Thoracic aorta (tissue), 2 donors: Measurements from ENCODE around the gene ISOC2. TPM values are rescaled to one million over a fixed set of nuclear protein-coding genes. Genes with fewer than 3 reads are reported as not detected.

Experiments
- ATAC-seq: fragments of 150-250 bp; one replicate; pipeline ENCODE4 v1.8.0; 2017; ENCODE audit warnings: low read depth; ENCODE audit not compliant: insufficient number of reproducible peaks, low FRiP score
- DNase-seq: peaks from one replicate; pipeline ENCODE4 v3.0.0-alpha.2; 2020; ENCODE audit warnings: low spot score
- H3K27ac ChIP-seq, 2 donors: fragments of 200-600 bp; sonication (generic); 1 replicate in 1 of 2; 2 replicates in 1 of 2; pipeline ENCODE4 v1.5.1; 2016; ENCODE audit warnings: mild to moderate bottlenecking in 2 of 2, moderate library complexity in 2 of 2
- H3K27me3 ChIP-seq: fragments of 200-600 bp; sonication (generic); replicated peaks from 2 replicates; pipeline ENCODE4 v1.6.0; 2016; ENCODE audit warnings: mild to moderate bottlenecking; ENCODE audit not compliant: insufficient read depth
- H3K36me3 ChIP-seq: fragments of 200-600 bp; sonication (generic); one replicate; pipeline ENCODE4 v1.5.1; 2016
- H3K4me1 ChIP-seq, 2 donors: fragments of 200-600 bp; sonication (generic); 1 replicate in 1 of 2; 2 replicates in 1 of 2; pipeline versions ENCODE4 v1.5.1 to v1.6.0; 2016; ENCODE audit warnings: low read depth in 2 of 2, mild to moderate bottlenecking in 1 of 2; ENCODE audit not compliant: control insufficient read depth in 1 of 2
- H3K4me3 ChIP-seq: fragments of 200-600 bp; sonication (generic); 2 replicates; pipeline ENCODE4 v1.5.1; 2016; ENCODE audit warnings: mild to moderate bottlenecking
- H3K9me3 ChIP-seq: fragments of 200-600 bp; sonication (generic); 2 replicates; pipeline ENCODE4 v1.5.1; 2016
- total RNA-seq, 2 donors: library from RNA; depleted of rRNA; stranded (reverse); fragments of >200 nt; gene quantifications; one replicate each; pipeline versions ENCODE4 v1.1.0 to v1.2.3, GENCODE V29; 2016
- TF ChIP-seq, protein P1 (sequence below): fragments of 200-600 bp; sonication (generic); IDR thresholded peaks from one replicate; pipeline ENCODE4 v1.5.1; 2019; ENCODE audit warnings: antibody characterized with exemption

Gene ISOC2
- total RNA-seq, 2 donors from 2014 or later: 18.8 to 27.4 TPM

DNA sequence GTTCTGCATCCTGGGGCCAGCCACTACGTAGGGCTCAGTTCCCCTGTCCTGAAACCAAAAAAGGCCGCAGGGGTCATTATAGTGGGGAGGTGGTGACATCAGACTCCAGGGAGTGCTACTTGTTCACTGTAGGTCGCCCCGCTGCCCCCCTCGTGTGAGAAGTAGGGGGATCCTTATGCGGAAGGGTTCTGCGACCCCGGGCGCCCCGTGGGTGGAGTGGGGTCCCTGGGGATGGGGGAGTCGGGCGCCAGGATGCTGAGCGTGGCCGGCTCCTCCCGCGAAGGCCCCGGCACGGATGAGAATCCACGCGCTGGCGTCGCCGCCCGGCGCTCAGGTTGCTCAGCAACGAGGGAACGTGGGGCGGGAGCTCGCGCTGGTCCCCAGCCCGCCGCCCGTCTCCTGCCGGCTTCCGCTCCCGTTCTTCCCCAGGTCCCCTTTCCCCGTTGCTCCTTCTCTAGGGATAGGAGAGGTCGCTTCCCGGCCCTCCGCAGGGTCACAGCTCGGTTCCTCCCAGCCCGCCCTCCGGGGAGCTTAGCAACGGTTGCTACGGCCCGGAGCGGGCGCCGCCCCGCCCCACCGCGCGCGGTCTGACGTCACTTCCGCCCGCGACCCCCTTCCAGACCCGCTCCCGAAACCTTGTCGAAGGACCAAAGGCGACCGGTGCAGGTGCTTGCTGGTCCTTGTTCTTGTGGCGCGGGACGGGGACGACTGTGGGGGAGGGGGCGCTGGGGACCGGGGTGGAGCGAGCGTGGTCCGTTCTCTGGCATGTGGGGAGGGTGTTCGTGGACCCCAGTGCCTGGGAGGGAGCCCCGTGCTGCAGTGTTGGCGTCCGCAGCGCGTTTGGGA is 23.4 kb upstream of the ISOC2 start, which contains the start of gene NAT14:
NAT14 (plus strand) TSS at position 596 of the 846 bp plus-strand sequence. CDS start 521 bp downstream, outside the sequence.
- TF ChIP-seq, protein P1, sequence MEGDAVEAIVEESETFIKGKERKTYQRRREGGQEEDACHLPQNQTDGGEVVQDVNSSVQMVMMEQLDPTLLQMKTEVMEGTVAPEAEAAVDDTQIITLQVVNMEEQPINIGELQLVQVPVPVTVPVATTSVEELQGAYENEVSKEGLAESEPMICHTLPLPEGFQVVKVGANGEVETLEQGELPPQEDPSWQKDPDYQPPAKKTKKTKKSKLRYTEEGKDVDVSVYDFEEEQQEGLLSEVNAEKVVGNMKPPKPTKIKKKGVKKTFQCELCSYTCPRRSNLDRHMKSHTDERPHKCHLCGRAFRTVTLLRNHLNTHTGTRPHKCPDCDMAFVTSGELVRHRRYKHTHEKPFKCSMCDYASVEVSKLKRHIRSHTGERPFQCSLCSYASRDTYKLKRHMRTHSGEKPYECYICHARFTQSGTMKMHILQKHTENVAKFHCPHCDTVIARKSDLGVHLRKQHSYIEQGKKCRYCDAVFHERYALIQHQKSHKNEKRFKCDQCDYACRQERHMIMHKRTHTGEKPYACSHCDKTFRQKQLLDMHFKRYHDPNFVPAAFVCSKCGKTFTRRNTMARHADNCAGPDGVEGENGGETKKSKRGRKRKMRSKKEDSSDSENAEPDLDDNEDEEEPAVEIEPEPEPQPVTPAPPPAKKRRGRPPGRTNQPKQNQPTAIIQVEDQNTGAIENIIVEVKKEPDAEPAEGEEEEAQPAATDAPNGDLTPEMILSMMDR: no peak
- ATAC-seq: no peak
- Histone ChIP-seq H3K4me3 (peak within 1 kb of the TSS; percentile 91), H3K9me3 (no peaks in the 10 kb centered on the region), H3K36me3 (peaks cover 10% of the 10 kb centered on the region), H3K4me1 (peaks cover 31 to 42% of the 10 kb centered on the region in 2 donors), H3K27me3 (no peaks in the 10 kb centered on the region), H3K27ac (peak within 1 kb of the TSS; percentile 58 to 90)
- no peak for DNase-seq

DNA sequence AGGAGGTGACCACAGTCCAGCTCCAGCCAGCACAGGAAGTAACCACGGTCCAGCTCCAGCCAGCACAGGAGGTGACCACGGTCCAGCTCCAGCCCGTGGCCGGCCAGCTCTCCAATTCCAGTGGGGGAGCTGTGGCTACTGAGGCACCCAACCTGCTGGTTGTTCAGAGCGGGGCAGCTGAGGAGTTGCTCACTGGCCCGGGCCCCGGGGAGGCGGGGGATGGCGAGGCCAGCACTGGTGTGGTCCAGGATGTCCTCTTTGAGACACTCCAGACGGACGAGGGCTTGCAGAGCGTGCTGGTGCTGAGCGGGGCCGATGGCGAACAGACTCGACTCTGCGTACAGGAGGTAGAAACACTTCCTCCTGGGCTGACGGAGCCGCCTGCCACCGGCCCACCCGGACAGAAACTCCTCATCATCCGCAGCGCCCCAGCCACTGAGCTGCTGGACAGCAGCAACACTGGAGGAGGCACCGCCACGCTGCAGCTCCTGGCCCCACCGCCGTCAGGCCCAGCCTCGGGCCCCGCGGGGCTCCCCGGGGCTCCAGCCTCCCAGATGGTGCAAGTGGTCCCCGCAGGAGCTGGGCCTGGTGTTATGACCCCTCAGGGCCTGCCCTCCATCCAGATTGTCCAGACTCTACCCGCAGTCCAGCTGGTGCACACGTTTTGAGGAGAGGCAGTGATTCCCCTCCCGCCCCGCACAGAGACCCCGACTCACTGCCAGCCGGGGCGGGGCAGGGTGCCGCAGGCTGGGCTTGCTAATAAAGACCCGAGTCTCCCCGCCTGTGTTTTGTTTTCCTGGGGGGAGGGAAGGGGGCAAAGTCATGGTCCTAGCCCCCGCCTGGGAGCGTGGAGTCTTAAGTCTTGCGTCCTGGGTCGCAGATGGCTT is 22.5 kb upstream of the ISOC2 start:
- peaks cover 10% of the 10 kb centered on the region for H3K36me3 ChIP-seq
- H3K27me3 ChIP-seq: no peaks in the 10 kb centered on the region
- H3K4me3 ChIP-seq: peak overlapping the region; percentile 91
- DNase-seq: no peak
- no peaks in the 10 kb centered on the region for H3K9me3 ChIP-seq
- TF ChIP-seq, protein P1: no peak
- H3K4me1 ChIP-seq: peaks cover 31 to 42% of the 10 kb centered on the region in 2 donors
- peak overlapping the region in 1 of 2 donors; percentile 90 for H3K27ac ChIP-seq
- no peak for ATAC-seq

DNA sequence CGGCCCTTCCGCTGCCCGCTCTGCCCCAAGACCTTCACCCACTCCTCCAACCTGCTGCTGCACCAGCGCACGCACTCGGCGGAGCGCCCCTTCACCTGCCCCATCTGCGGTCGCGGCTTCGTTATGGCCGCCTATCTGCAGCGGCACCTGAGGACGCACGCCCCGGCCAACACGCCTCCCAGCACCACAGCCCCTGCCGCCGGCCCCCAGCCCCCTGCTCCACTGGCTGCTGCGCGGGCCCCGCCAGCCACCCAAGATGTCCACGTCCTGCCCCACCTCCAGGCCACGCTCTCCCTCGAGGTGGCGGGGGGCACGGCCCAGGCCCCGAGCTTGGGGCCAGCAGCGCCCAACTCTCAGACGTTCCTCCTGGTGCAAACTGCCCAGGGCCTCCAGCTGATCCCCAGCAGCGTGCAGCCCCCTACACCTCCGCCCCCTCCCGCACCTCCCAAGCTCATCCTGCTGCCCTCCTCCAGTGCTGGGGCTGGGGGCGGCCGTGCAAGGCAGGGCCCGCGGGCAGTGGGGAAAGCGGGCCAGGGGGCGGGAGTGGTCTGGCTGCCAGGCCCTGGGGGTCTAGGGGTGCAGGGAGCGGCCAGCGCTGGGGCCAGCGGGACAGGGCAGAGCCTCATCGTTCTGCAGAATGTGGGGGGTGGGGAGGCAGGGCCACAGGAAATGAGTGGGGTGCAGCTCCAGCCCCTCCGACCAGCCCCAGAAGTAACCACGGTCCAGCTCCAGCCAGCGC is 21.7 kb upstream of the ISOC2 start:
- no peaks in the 10 kb centered on the region for H3K27me3 ChIP-seq
- H3K4me3 ChIP-seq: no peak overlapping the region
- peaks cover 29 to 38% of the 10 kb centered on the region in 2 donors for H3K4me1 ChIP-seq
- H3K36me3 ChIP-seq: peaks cover 10% of the 10 kb centered on the region
- TF ChIP-seq, protein P1: no peak
- no peaks in the 10 kb centered on the region for H3K9me3 ChIP-seq
- DNase-seq (no peak), ATAC-seq (no peak)
- no peak overlapping the region for H3K27ac ChIP-seq

DNA sequence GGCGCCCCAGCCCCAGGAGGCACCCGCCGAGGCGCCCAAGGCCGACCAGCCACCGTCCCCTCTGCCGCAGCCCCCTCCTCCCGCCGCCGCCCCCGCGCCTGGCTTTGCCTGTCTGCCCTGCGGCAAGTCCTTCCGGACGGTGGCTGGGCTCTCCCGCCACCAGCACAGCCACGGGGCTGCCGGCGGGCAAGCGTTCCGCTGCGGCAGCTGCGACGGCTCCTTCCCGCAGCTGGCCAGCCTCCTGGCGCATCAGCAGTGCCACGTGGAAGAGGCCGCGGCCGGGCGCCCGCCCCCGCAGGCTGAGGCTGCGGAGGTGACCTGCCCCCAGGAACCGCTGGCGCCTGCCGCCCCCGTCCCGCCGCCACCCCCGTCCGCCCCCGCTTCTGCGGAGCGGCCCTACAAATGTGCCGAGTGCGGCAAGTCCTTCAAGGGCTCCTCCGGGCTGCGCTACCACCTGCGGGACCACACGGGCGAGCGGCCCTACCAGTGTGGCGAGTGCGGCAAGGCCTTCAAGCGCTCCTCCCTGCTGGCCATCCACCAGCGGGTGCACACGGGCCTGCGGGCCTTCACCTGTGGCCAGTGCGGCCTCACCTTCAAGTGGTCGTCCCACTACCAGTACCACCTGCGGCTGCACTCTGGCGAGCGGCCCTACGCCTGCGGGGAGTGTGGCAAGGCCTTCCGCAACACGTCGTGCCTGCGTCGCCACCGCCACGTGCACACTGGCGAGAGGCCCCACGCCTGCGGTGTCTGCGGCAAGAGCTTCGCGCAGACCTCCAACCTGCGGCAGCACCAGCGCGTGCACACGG is 20.9 kb upstream of the ISOC2 start:
- no peak for DNase-seq
- no peak overlapping the region for H3K4me3 ChIP-seq
- H3K27me3 ChIP-seq: no peaks in the 10 kb centered on the region
- TF ChIP-seq, protein P1: no peak
- H3K9me3 ChIP-seq: no peaks in the 10 kb centered on the region
- ATAC-seq: no peak
- peaks cover 10% of the 10 kb centered on the region for H3K36me3 ChIP-seq
- no peak overlapping the region for H3K27ac ChIP-seq
- peaks cover 31 to 39% of the 10 kb centered on the region in 2 donors for H3K4me1 ChIP-seq
